C4-2B (cell line): ENCODE data around the gene ERO1A.
A peak's percentile ranks its signal among the peaks of the same experiment; 100 is the strongest.

ENCODE experiments used
- ZFX ChIP-seq: fragments of 450-650 bp; IDR thresholded peaks from 2 replicates; pipeline ENCODE4 v1.6.1; 2017
- TF ChIP-seq, protein P1 (sequence below): fragments of 450-650 bp; conservative IDR thresholded peaks from 2 replicates; pipeline ENCODE4 v1.5.1; 2017; ENCODE audit warnings: mild to moderate bottlenecking

DNA sequence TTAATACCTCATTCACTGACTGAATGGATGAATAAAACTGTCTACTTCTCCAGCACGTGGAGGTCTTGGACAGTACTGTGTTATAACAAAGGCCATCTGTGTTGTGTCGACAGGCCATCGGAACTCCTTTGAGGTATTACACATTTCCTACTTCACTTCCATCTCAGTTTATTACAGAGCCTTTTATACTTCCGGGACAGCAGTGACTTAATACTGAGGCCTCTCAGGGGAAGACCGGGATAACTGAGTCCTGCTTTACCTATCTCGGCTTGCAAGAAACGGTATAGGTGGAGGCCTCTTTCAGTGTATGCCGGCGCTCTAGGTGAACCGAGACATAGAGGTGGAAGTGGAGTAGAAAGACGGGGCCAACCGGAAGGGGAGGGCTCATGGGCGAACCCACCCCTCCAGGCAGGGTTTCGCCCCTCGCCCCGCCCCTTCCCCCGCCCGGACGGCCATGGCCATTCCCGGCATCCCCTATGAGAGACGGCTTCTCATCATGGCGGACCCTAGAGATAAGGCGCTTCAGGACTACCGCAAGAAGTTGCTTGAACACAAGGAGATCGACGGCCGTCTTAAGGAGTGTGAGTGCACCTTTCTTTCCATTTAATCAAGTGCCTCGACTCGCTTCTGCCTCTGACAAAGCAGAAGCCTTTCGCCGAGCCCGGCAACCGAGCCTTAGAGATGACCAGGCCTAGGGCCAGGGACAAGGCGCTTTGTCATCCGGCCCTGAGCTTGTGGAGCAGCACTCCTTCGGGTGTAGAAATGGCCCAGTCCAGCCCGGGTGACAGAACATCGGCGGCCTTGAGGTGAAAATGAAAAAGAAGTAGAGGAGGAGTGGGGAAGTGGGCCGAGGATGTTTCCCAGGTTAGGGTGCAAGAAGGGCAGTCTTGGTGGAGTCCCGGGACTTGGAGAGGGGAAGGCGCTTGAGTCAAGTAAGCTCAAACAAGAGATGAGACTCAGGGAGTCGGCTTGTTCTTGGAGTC is 11.7 kb upstream of the ERO1A start, which contains the start of gene PSMC6:
- TF ChIP-seq, protein P1, sequence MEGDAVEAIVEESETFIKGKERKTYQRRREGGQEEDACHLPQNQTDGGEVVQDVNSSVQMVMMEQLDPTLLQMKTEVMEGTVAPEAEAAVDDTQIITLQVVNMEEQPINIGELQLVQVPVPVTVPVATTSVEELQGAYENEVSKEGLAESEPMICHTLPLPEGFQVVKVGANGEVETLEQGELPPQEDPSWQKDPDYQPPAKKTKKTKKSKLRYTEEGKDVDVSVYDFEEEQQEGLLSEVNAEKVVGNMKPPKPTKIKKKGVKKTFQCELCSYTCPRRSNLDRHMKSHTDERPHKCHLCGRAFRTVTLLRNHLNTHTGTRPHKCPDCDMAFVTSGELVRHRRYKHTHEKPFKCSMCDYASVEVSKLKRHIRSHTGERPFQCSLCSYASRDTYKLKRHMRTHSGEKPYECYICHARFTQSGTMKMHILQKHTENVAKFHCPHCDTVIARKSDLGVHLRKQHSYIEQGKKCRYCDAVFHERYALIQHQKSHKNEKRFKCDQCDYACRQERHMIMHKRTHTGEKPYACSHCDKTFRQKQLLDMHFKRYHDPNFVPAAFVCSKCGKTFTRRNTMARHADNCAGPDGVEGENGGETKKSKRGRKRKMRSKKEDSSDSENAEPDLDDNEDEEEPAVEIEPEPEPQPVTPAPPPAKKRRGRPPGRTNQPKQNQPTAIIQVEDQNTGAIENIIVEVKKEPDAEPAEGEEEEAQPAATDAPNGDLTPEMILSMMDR: no peak
- peak; percentile 97 for TF ChIP-seq ZFX
